ENCODE results near the gene RAC3. TPM values are rescaled to one million over a fixed set of nuclear protein-coding genes. Genes with fewer than 3 reads are reported as not detected.

RAC3 gene
- total RNA-seq, 4 donors from 2014 or later: 4.9 to 10.4 (median 7.0) TPM

DNA sequence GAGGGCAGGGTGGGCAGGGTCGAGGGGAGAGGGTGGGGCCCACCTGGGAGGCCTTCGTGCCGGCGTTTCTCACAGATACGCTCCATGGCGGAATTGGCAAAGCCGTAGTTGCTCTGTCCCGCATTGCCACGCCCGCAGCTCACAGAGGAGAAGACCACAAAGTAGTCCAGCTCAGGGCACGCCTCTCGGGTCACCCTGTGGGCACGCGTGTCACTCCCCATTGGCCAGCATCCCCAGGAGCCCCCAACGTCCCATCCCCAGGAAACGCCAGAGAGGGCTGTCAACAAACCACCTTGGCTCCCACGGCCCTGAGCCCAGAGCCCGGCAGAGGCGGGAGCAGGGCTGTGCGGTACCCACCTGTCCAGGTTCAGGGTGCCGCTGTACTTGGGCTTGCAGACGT is 50.5 kb downstream of the RAC3 start:
- DNase-seq: no peak
- Histone ChIP-seq H3K9me3 (no peaks in the 10 kb centered on the region), H3K4me3 (no peak overlapping the region), H3K27ac (no peak overlapping the region), H3K27me3 (no peaks in the 10 kb centered on the region), H3K4me1 (peaks cover 0 to 3% (median 0%) of the 10 kb centered on the region in 3 donors), H3K36me3 (peaks cover 68 to 100% (median 74%) of the 10 kb centered on the region in 3 donors)
- 71 to 95% methylated on average over 5 to 8 of the region's 22 CpGs for WGBS, 2 donors
- intact Hi-C loops (cut with DNase I): no loop called here
- no peak for TF ChIP-seq POLR2A (IDR thresholded peaks at IDR 0.05)
- TF ChIP-seq, protein P1, sequence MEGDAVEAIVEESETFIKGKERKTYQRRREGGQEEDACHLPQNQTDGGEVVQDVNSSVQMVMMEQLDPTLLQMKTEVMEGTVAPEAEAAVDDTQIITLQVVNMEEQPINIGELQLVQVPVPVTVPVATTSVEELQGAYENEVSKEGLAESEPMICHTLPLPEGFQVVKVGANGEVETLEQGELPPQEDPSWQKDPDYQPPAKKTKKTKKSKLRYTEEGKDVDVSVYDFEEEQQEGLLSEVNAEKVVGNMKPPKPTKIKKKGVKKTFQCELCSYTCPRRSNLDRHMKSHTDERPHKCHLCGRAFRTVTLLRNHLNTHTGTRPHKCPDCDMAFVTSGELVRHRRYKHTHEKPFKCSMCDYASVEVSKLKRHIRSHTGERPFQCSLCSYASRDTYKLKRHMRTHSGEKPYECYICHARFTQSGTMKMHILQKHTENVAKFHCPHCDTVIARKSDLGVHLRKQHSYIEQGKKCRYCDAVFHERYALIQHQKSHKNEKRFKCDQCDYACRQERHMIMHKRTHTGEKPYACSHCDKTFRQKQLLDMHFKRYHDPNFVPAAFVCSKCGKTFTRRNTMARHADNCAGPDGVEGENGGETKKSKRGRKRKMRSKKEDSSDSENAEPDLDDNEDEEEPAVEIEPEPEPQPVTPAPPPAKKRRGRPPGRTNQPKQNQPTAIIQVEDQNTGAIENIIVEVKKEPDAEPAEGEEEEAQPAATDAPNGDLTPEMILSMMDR (IDR thresholded peaks at IDR 0.05): no peak

DNA sequence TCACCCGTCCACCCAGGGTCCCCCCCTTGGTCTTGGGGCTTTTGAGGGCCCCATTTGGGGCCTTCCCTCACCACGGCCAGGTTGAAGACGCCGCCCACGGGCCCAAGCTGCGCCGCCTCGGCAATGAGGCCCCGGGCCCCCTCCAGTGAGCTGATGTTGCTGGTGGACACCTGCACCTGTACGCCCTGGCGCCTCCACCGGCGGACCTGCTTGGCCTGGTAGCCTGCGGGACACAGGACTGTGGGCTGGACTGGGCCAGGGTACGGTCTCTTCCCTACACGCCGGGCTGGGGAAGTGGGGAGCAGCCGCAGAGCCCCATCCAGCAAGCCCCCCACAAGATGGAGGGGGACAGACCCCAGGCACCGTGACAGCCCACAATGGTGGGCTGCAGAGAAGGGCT is 51.0 kb downstream of the RAC3 start:
- Histone ChIP-seq H3K36me3 (peaks cover 73 to 100% (median 79%) of the 10 kb centered on the region in 3 donors), H3K4me3 (no peak overlapping the region), H3K27ac (no peak overlapping the region), H3K9me3 (no peaks in the 10 kb centered on the region), H3K4me1 (no peaks in the 10 kb centered on the region), H3K27me3 (no peaks in the 10 kb centered on the region)
- WGBS, 2 donors: 50% methylated on average over 2 of the region's 19 CpGs; no CpG with 5 or more reads in 1 of the 2 donors
- no peak for DNase-seq
- TF ChIP-seq, protein P1 (IDR thresholded peaks at IDR 0.05): no peak
- TF ChIP-seq POLR2A (IDR thresholded peaks at IDR 0.05): no peak
- intact Hi-C loops (cut with DNase I): no loop called here

DNA sequence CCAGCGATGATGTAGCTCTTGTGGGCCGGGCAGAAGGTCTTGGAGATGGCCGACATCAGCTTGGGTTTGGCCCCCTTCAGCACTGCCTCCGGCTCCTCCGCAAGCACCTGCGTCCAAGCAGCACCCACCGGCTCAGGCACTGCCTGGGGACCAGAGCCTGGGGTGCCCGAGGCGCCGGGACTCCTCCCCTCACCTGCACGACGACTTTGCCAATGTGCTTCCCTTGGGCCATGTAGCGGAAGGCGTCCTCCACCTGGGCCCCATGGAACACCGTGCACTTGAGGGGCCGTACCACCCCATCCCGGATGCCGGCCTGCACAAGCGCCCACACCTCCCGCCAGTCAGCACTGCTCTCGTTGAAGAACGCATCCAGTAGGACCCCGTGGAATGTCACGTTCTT is 51.5 kb downstream of the RAC3 start:
- TF ChIP-seq, protein P1 (IDR thresholded peaks at IDR 0.05): no peak
- TF ChIP-seq POLR2A (IDR thresholded peaks at IDR 0.05): no peak
- no peak overlapping the region for H3K27ac ChIP-seq
- H3K36me3 ChIP-seq: peaks cover 79 to 100% (median 85%) of the 10 kb centered on the region in 3 donors
- H3K9me3 ChIP-seq: no peaks in the 10 kb centered on the region
- no peaks in the 10 kb centered on the region for H3K4me1 ChIP-seq
- H3K4me3 ChIP-seq: no peak overlapping the region
- DNase-seq: no peak
- 89% methylated on average over 7 of the region's 24 CpGs; no CpG with 5 or more reads in 1 of the 2 donors for WGBS, 2 donors
- no peaks in the 10 kb centered on the region for H3K27me3 ChIP-seq
- intact Hi-C loops (cut with DNase I): no loop called here

Other genes with a start within 250 kb of the RAC3 start
- gene GCGR, start 227.5 kb upstream of the RAC3 start, total RNA-seq: not detected
- gene MCRIP1, start 198.4 kb upstream of the RAC3 start, total RNA-seq: 10 to 100 TPM in 3 of 4 donors, 1 to 10 TPM in 1; 8.7 to 28.0 (median 13.2) TPM
- not detected for gene PPP1R27, start 196.6 kb upstream of the RAC3 start, total RNA-seq
- 1,000 to 10,000 TPM in 3 of 4 donors, 100 to 1,000 TPM in 1; 459 to 2,191 (median 1,569) TPM for gene P4HB, start 171.1 kb upstream of the RAC3 start, total RNA-seq
- gene ARHGDIA, start 160.3 kb upstream of the RAC3 start, total RNA-seq: 100 to 1,000 TPM; 166 to 239 (median 176) TPM
- gene ALYREF, start 140.1 kb upstream of the RAC3 start, total RNA-seq: 100 to 1,000 TPM in 2 of 4 donors, 10 to 100 TPM in 2; 75.3 to 133 (median 95.0) TPM
- 100 to 1,000 TPM in 3 of 4 donors, 10 to 100 TPM in 1; 92.9 to 133 (median 104) TPM for gene ANAPC11, start 140.0 kb upstream of the RAC3 start, total RNA-seq
- 1 to 10 TPM in 3 of 4 donors, under 1 TPM in 1; 0.53 to 7.4 (median 1.5) TPM for gene NPB, start 129.4 kb upstream of the RAC3 start, total RNA-seq
- 10 to 100 TPM; 18.6 to 38.5 (median 34.6) TPM for gene PCYT2, start 120.3 kb upstream of the RAC3 start, total RNA-seq
- 10 to 100 TPM; 52.6 to 81.0 (median 60.7) TPM for gene SIRT7, start 113.5 kb upstream of the RAC3 start, total RNA-seq
- 10 to 100 TPM in 3 of 4 donors, 1 to 10 TPM in 1; 10.0 to 26.6 (median 23.5) TPM for gene MAFG, start 103.9 kb upstream of the RAC3 start, total RNA-seq
- 10 to 100 TPM; 14.0 to 24.3 (median 17.4) TPM for gene PYCR1, start 94.4 kb upstream of the RAC3 start, total RNA-seq
- gene MYADML2, start 84.4 kb upstream of the RAC3 start, total RNA-seq: not detected
- under 1 TPM in 3 of 4 donors, not detected in 1; 0.11 to 0.94 (median 0.19) TPM for gene NOTUM, start 70.5 kb upstream of the RAC3 start, total RNA-seq
- 10 to 100 TPM; 10.1 to 21.0 (median 17.1) TPM for gene ASPSCR1, start 54.0 kb upstream of the RAC3 start, total RNA-seq
- 100 to 1,000 TPM in 2 of 4 donors, 10 to 100 TPM in 2; 52.1 to 144 (median 106) TPM for gene CENPX, start 8.8 kb upstream of the RAC3 start, total RNA-seq
- 10 to 100 TPM in 3 of 4 donors, 1 to 10 TPM in 1; 9.7 to 21.2 (median 18.3) TPM for gene LRRC45, start 8.4 kb upstream of the RAC3 start, total RNA-seq
- 100 to 1,000 TPM in 3 of 4 donors, 10 to 100 TPM in 1; 89.1 to 162 (median 135) TPM for gene DCXR, start 6.0 kb downstream of the RAC3 start, total RNA-seq
- gene RFNG, start 20.1 kb downstream of the RAC3 start, total RNA-seq: 10 to 100 TPM; 24.9 to 38.1 (median 31.2) TPM
- gene GPS1, start 20.2 kb downstream of the RAC3 start, total RNA-seq: 10 to 100 TPM; 62.8 to 76.9 (median 69.5) TPM
- 100 to 1,000 TPM in 3 of 4 donors, 10 to 100 TPM in 1; 53.3 to 125 (median 105) TPM for gene DUS1L, start 34.1 kb downstream of the RAC3 start, total RNA-seq
- 100 to 1,000 TPM in 2 of 4 donors, 10 to 100 TPM in 2; 72.8 to 302 (median 143) TPM for gene FASN, start 66.6 kb downstream of the RAC3 start, total RNA-seq
- 10 to 100 TPM in 2 of 4 donors, 1 to 10 TPM in 2; 7.9 to 22.1 (median 9.8) TPM for gene CCDC57, start 181.2 kb downstream of the RAC3 start, total RNA-seq
- 10 to 100 TPM; 18.8 to 32.9 (median 21.7) TPM for gene SLC16A3, start 197.4 kb downstream of the RAC3 start, total RNA-seq
- 100 to 1,000 TPM in 1 of 4 donors, 10 to 100 TPM in 3; 24.6 to 102 (median 57.1) TPM for gene CSNK1D, start 242.0 kb downstream of the RAC3 start, total RNA-seq

All from esophagus squamous epithelium (tissue), 5 donors.